ENCODE data around the gene LNPK. TPM values are rescaled to one million over a fixed set of nuclear protein-coding genes. Genes with fewer than 3 reads are reported as not detected.

Gene LNPK
- total RNA-seq, 4 donors from 2014 or later, result 35.0 to 60.8 (median 38.3) TPM

GRCh38 chr2:175892046-175892445 lies 110.0 kb downstream of the LNPK start:
- no peak for TF ChIP-seq CTCF (IDR thresholded peaks at IDR 0.05; ENCODE audit: low read depth)

GRCh38 chr2:175890636-175891242 lies 111.3 kb downstream of the LNPK start:
- no peak for TF ChIP-seq CTCF (IDR thresholded peaks at IDR 0.05; ENCODE audit: low read depth)

GRCh38 chr2:175889701-175890302 lies 112.3 kb downstream of the LNPK start:
- TF ChIP-seq CTCF (IDR thresholded peaks at IDR 0.05; ENCODE audit: low read depth), result no peak

DNA sequence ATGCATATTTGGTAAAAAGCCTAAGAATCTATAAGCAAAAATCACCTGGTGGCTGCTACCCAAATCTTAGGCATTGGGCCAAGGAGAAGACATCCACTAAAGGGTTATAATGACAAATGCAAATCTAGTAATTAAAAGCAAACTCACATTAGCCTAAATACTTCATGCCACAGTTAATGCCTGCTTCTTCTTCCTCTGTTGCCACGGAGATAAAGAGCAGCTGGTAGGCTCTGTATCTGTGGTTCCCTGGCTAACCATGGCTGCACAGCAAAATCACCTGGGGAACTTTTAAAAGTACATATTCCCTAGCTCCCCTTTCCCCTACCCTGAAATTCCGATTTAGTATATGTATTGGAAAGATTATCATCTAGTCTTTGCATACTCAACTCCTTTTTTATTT lies 114.3 kb downstream of the LNPK start:
- TF ChIP-seq CTCF (IDR thresholded peaks at IDR 0.05; ENCODE audit: low read depth), result no peak

DNA sequence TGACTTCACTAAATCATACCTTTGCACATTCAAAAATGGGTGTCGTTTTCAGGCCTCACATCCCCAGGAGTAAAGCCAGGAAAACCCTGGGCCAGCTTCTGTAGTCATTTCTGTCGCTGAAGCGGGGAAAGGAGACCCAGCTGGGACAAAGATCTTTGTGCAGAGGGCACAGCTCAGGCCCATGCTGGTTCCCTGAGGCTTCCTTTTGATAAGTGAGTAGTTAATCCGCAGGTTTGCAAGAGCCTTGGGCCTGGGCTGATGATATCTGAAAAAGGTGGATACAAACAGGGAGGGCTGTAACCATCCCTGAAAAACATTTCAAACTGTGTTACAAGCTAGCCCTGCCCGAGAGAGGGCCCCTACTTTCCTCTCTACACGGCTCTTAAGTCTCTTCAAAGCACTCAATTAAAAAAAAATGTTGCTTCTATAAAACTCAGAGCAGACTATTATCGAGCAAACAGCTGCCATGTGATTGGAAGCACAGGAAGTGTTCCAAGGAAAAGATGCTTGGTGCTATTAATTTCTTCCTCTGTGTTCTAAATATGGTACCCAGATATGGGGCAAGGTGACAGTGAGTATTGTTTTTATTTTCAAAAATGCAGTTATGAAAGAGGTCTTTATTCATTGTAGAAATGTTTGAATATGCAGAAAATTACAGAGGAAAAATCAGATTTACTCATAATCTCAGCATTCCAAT lies 117.2 kb downstream of the LNPK start:
- no peak for TF ChIP-seq CTCF (IDR thresholded peaks at IDR 0.05; ENCODE audit: low read depth)

GRCh38 chr2:175883586-175884194 lies 118.4 kb downstream of the LNPK start:
- TF ChIP-seq CTCF (IDR thresholded peaks at IDR 0.05; ENCODE audit: low read depth), result no peak

DNA sequence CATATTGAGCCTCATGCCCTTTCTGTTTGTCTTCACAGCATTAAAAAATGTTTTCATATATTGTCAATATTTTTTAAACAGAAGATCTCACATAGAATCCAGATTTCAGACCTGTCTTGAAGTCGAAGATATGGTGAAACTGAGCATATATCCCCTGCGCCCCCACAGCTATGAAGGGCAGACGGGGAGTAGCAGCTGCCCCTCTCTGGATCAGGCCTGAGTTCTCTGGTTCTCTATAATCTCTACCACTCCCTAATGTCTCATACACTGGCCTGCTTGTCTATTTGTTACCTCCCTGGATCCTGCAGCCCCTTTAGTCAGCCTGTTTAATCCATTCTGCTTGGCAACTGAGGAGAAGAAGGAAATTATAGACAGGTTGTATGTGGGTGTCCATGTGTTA lies 122.4 kb downstream of the LNPK start:
- no peak for TF ChIP-seq CTCF (IDR thresholded peaks at IDR 0.05; ENCODE audit: low read depth)

Data from subcutaneous adipose tissue (tissue), 4 donors.